ENCODE measurements around the gene AP4S1. TPM values are rescaled to one million over a fixed set of nuclear protein-coding genes. Genes with fewer than 3 reads are reported as not detected.

AP4S1 gene
- total RNA-seq, 1 donor from 2014 or later = 24.4 TPM

- no peak overlapping the region for H2AFZ ChIP-seq (replicated peaks)
- DNase-seq (ENCODE audit: low spot score) = no peak
- H3K27ac Mint-ChIP-seq = no peak overlapping the region
Measured at GRCh38 chr14:31029016-31029970, 3.8 kb downstream of the AP4S1 start.

GRCh38 chr14:31030469-31030868 is 5.0 kb downstream of the AP4S1 start:
- peaks cover 7% of the 10 kb centered on the region for H3K4me1 Mint-ChIP-seq
- H3K9me3 Mint-ChIP-seq = no peaks in the 10 kb centered on the region
- H2AFZ ChIP-seq (replicated peaks) = no peak overlapping the region
- no peak overlapping the region for H3K27ac ChIP-seq
- H3K9ac ChIP-seq = no peak overlapping the region
- no peak overlapping the region for H3K4me3 ChIP-seq
- no peaks in the 10 kb centered on the region for H3K9me3 ChIP-seq (ENCODE audit: low read depth)
- DNase-seq (ENCODE audit: low spot score) = no peak
- H3K27me3 Mint-ChIP-seq (ENCODE audit: insufficient read depth, low read depth) = peaks cover 5% of the 10 kb centered on the region
- no peaks in the 10 kb centered on the region for H3K36me3 Mint-ChIP-seq
- peaks cover 17% of the 10 kb centered on the region for H3F3A ChIP-seq (ENCODE audit: low read depth)
- no peaks in the 10 kb centered on the region for H4K20me1 ChIP-seq (ENCODE audit: low read depth)
- no peaks in the 10 kb centered on the region for H3K36me3 ChIP-seq
- TF ChIP-seq EZH2 (IDR thresholded peaks at IDR 0.05) (no peak), EZH2phosphoT487 (IDR thresholded peaks at IDR 0.05) (no peak)
- no peak overlapping the region for H3K4me3 Mint-ChIP-seq
- H3K79me2 ChIP-seq (ENCODE audit: low read depth) = peaks cover 56% of the 10 kb centered on the region
- H3K4me2 ChIP-seq = no peak overlapping the region
- peaks cover 7% of the 10 kb centered on the region for H3K4me1 ChIP-seq
- no peaks in the 10 kb centered on the region for H3K27me3 ChIP-seq
- H3K27ac Mint-ChIP-seq = no peak overlapping the region

More at GRCh38 chr14:31029016-31029970, 3.8 kb downstream of the AP4S1 start:
- Mint-ChIP-seq H3K4me3 (peak overlapping the region; percentile 17), H3K9me3 (no peaks in the 10 kb centered on the region), H3K4me1 (peaks cover 15% of the 10 kb centered on the region), H3K36me3 (no peaks in the 10 kb centered on the region), H3K27me3 (ENCODE audit: insufficient read depth, low read depth) (peaks cover 5% of the 10 kb centered on the region)
- Histone ChIP-seq H3K9me3 (ENCODE audit: low read depth) (no peaks in the 10 kb centered on the region), H3F3A (ENCODE audit: low read depth) (peaks cover 17% of the 10 kb centered on the region), H3K4me1 (peaks cover 12% of the 10 kb centered on the region), H3K27ac (no peak overlapping the region), H3K36me3 (no peaks in the 10 kb centered on the region), H4K20me1 (ENCODE audit: low read depth) (peaks cover 10% of the 10 kb centered on the region), H3K4me2 (no peak overlapping the region), H3K4me3 (no peak overlapping the region), H3K79me2 (ENCODE audit: low read depth) (peaks cover 68% of the 10 kb centered on the region), H3K9ac (no peak overlapping the region), H3K27me3 (no peaks in the 10 kb centered on the region)
- TF ChIP-seq EZH2 (IDR thresholded peaks at IDR 0.05) (no peak), CTCF (IDR thresholded peaks at IDR 0.05) (no peak), EZH2phosphoT487 (IDR thresholded peaks at IDR 0.05) (no peak)

GRCh38 chr14:31036552-31036951 is 11.1 kb downstream of the AP4S1 start:
- Histone ChIP-seq H3K27ac (no peak overlapping the region), H3K4me3 (no peak overlapping the region), H3K4me2 (no peak overlapping the region), H3K9ac (no peak overlapping the region), H3K27me3 (no peaks in the 10 kb centered on the region), H3K79me2 (ENCODE audit: low read depth) (peaks cover 8% of the 10 kb centered on the region), H4K20me1 (ENCODE audit: low read depth) (no peaks in the 10 kb centered on the region), H3F3A (ENCODE audit: low read depth) (peaks cover 7% of the 10 kb centered on the region), H3K36me3 (no peaks in the 10 kb centered on the region), H2AFZ (replicated peaks) (no peak overlapping the region), H3K9me3 (ENCODE audit: low read depth) (no peaks in the 10 kb centered on the region), H3K4me1 (peaks cover 8% of the 10 kb centered on the region)
- peaks cover 9% of the 10 kb centered on the region for H3K4me1 Mint-ChIP-seq
- H3K9me3 Mint-ChIP-seq = no peaks in the 10 kb centered on the region
- no peaks in the 10 kb centered on the region for H3K27me3 Mint-ChIP-seq (ENCODE audit: insufficient read depth, low read depth)
- H3K36me3 Mint-ChIP-seq = peaks cover 3% of the 10 kb centered on the region
- H3K4me3 Mint-ChIP-seq = no peak overlapping the region
- no peak for TF ChIP-seq EZH2 (IDR thresholded peaks at IDR 0.05)
- no peak for TF ChIP-seq CTCF (IDR thresholded peaks at IDR 0.05)
- TF ChIP-seq EZH2phosphoT487 (IDR thresholded peaks at IDR 0.05) = no peak
- DNase-seq (ENCODE audit: low spot score) = no peak
- no peak overlapping the region for H3K27ac Mint-ChIP-seq
